ENCODE results near the gene SHF.

The SHF gene

DNA sequence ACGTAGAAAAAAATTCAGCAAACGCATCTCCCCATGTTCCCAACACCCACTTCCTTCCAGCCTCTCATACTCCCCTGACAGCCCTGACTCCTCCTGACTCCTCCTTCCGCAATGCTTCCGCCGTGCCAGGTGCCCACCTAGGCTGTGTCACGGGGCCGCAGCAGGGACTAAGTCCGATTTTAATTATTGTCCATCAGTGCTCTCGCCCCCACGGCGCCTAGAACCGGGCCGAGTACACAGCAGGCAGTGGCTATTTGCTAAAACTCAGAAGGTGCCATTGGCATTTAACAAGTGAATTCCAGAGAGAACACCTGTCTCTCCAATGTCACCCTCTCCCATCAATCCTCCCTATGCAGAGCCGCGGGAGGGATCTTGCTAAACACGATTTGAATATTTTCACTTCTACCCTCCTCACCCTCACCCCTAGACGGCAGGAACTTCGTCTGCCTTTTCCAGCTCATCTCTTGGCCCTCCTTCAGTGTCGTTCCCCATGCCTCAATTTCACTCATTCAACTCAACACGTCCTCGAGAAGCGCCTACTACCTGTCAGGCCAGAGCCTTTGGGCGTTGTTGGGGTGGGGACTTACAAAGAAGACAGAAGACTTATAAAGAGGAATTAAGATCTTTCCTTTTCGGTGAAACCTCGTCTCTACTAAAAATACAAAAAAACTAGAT, 11.5 kb upstream of the SHF start:
- DNase-seq, result peak; percentile 90

- peak; percentile 96 for DNase-seq
Observed at GRCh38 chr15:45198337-45199135, 10.8 kb upstream of the SHF start.

GRCh38 chr15:45197512-45197911, 9.7 kb upstream of the SHF start:
- no peak for DNase-seq

DNA sequence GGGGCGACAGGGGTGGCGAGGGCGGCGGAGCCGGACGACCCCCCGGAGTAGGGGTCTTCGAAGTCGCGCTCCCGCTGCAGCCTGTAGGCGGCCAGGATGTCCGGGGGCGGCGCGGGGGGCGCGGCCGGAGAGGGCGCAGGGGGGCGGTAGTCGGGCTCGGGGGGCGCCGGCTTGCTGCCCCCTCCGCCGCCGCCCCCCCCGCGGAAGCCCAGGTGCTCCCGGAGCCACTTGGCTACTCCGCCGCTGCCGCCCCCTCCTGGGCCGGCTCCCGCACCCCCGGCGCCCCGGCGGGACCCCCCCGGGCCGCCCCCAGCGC, 230 bp downstream of the SHF start:
- DNase-seq, result no peak

- DNase-seq, result no peak
Observed at GRCh38 chr15:45186771-45187577, 792 bp downstream of the SHF start.

DNA sequence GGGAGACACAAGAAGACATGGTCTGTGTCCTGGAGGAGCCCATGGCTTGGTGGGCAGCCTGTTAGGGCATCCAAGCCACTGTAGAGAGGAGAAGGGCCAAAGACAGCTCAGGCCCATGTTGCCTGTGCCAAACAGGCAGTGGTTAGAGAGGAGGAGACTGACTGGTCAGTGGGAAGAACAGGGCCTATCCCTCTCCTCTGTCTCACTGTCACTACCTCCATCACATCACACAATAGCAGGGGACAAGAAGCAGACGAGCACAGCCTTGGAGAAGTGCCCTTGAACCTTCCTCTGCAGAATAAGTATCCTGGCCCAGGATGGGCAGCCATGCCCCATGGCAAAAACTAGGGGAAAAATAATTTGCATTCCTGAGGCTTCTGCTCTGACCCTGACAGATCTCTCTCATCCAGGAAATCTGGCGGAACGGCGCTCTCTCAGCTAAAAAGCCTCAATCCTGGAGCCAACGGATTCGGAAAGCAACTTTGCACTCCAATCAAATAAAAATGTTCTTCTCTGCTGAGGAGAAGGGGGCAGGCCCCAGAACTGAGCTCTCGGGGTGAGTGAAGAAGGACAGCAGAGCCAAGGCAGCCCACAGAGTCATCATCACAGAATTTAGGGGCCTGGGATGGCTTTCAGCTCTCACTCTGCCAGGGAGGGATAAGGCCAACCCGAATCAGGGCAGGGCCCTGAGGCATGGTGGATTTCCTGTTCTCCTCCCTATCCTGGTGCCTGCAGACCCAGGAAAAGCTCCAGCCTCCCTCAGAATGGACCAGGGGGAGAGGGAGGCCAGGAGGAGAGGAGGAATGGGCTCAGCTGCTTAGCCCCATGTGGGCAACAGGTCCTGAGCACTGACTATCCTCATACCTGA, 1.6 kb downstream of the SHF start:
- DNase-seq, result no peak

GRCh38 chr15:45185069-45185779, 2.5 kb downstream of the SHF start:
- no peak for DNase-seq

DNA sequence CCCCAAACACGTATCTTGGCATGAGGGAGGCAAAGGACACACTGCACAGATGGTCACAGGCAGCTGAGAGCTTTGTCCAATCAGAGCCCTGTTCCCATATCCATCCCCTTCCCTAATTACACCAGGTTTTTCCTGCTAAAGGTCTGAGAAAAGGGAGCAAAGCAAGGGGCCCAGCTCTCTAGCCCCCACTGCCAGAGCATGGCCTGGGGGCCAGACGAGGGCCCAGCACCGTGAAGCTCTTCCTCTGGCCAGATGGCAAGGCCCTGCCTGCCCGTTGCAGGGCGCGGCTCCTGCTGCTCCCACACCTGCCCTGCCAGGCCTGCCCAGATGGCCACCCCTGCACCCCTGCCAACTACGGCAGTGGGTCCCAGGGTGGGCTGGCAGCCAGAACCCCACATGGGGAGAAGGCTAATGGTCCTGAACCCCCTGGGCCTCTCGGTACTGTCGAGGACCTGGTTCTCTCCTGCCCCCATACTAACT, 3.2 kb downstream of the SHF start:
- peak; percentile 70 for DNase-seq

GRCh38 chr15:45183511-45183910, 4.3 kb downstream of the SHF start:
- DNase-seq, result no peak

- DNase-seq, result no peak
Observed at GRCh38 chr15:45182996-45183395, 4.8 kb downstream of the SHF start.

DNA sequence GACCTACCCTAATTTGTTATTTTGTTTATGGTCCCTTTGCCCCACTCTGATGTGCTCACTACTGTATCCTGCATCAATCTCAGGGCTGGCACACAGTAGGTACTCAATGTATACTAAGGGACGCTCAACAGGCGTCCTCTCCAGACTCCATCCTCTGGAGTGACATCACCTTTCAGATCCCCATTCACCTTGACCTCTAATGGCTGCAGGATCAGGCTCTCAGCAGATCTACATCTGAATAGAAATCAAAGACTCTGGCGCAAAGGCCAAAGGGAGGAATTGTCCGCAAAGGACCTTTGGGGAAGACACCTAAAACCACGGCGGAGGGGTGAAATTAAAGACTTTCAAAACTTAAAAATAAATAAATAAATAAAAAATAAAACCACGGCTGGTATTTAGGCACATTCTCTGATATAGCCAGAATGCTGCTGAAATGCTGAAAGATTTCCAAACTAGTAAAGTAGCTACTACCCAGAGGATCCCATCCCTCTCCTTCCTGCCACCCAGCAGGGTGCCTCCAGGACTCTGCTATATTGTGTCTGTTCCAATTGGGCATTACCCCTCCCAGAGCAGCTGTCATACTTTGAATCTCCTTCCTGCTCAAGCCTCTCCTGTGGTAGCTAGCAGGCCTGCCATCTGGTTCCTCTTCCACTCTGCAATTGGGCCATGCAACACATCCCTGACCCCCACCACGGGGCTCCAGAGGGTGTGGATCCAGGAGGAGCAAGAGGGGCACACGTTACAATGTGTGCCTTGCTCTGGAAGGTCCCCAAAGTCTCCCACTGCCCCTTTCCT, 6.1 kb downstream of the SHF start:
- peak; percentile 98 for DNase-seq

GRCh38 chr15:45180648-45181436, 6.9 kb downstream of the SHF start:
- no peak for DNase-seq

GRCh38 chr15:45180201-45180600, 7.6 kb downstream of the SHF start:
- no peak for DNase-seq

GRCh38 chr15:45179221-45179985, 8.4 kb downstream of the SHF start:
- no peak for DNase-seq

- DNase-seq, result no peak
Observed at GRCh38 chr15:45177285-45177684, 10.5 kb downstream of the SHF start.

- DNase-seq, result no peak
Observed at GRCh38 chr15:45174577-45174976, 13.2 kb downstream of the SHF start.

- DNase-seq, result peak; percentile 90
Observed at GRCh38 chr15:45174069-45174468, 13.7 kb downstream of the SHF start.

- DNase-seq, result no peak
Observed at GRCh38 chr15:45171912-45172311, 15.9 kb downstream of the SHF start.
